SU-DHL-6 (cell line): ENCODE results near the gene NCF1.
A peak's percentile ranks its signal among the peaks of the same experiment; 100 is the strongest.
"Not testable (repeated sequence)": the region's sequence is repeated elsewhere in the genome, so short reads cannot be mapped to it uniquely, and the experiment has no call there.

Experiments used
- H2AFZ ChIP-seq: fragments of 200-600 bp; sonication (generic); 2 replicates; pipeline ENCODE4 v1.6.1; 2014; ENCODE audit warnings: low read depth, mild to moderate bottlenecking, moderate library complexity, mixed read lengths, antibody characterized with exemption, low read length; ENCODE audit not compliant: severe bottlenecking
- H3F3A ChIP-seq: fragments of 200-600 bp; shearing (Covaris generic); 2 replicates; pipeline ENCODE4 v1.6.0; 2016; ENCODE audit warnings: antibody characterized with exemption, mild to moderate bottlenecking; ENCODE audit not compliant: insufficient read depth
- H3K27ac ChIP-seq: fragments of 200-600 bp; sonication (generic); 2 replicates; pipeline ENCODE4 v1.5.1; 2016; ENCODE audit warnings: low read depth, mild to moderate bottlenecking, low read length, moderate library complexity, mixed read lengths
- H3K27me3 ChIP-seq: fragments of 200-600 bp; sonication (generic), shearing (Covaris generic); 2 replicates; pipeline ENCODE4 v1.6.0; 2014; ENCODE audit warnings: mild to moderate bottlenecking, low read length
- H3K36me3 ChIP-seq: fragments of 200-600 bp; sonication (generic); 2 replicates; pipeline ENCODE4 v1.6.1; 2014; ENCODE audit warnings: mild to moderate bottlenecking, low read length, mixed read lengths
- H3K4me2 ChIP-seq: fragments of 300-600, 200-600 bp; shearing (Covaris generic), sonication (generic); 2 replicates; pipeline ENCODE4 v1.6.0; 2014; ENCODE audit warnings: low read length, low read depth, mild to moderate bottlenecking; ENCODE audit not compliant: poor library complexity, severe bottlenecking
- H3K4me3 ChIP-seq: fragments of 200-600 bp; sonication (generic); 2 replicates; pipeline ENCODE4 v1.5.1; 2014; ENCODE audit warnings: antibody characterized with exemption, low read length, mild to moderate bottlenecking, mixed read lengths; ENCODE audit not compliant: insufficient read depth, poor library complexity, severe bottlenecking
- H3K79me2 ChIP-seq: fragments of 200-600 bp; sonication (generic); 2 replicates; pipeline ENCODE4 v1.6.1; 2014; ENCODE audit warnings: mild to moderate bottlenecking, low read length, moderate library complexity; ENCODE audit not compliant: insufficient read depth
- H3K9ac ChIP-seq: fragments of 200-600 bp; sonication (generic); 2 replicates; pipeline ENCODE4 v1.7.0; 2014; ENCODE audit warnings: mild to moderate bottlenecking, low read length
- H3K9me2 ChIP-seq: fragments of 200-600 bp; sonication (generic); replicated peaks from 2 replicates; pipeline ENCODE4 v1.6.1; 2014; ENCODE audit warnings: low read length; ENCODE audit not compliant: insufficient read depth
- H3K9me3 ChIP-seq: fragments of 200-600 bp; sonication (generic); 2 replicates; pipeline ENCODE4 v1.6.1; 2014; ENCODE audit warnings: low read length, mixed read lengths; ENCODE audit not compliant: insufficient read depth
- H4K20me1 ChIP-seq: fragments of 200-600 bp; sonication (generic); 2 replicates; pipeline ENCODE4 v1.6.1; 2014; ENCODE audit warnings: low read depth, mild to moderate bottlenecking, antibody characterized with exemption, low read length, moderate library complexity, mixed read lengths

Gene NCF1

DNA sequence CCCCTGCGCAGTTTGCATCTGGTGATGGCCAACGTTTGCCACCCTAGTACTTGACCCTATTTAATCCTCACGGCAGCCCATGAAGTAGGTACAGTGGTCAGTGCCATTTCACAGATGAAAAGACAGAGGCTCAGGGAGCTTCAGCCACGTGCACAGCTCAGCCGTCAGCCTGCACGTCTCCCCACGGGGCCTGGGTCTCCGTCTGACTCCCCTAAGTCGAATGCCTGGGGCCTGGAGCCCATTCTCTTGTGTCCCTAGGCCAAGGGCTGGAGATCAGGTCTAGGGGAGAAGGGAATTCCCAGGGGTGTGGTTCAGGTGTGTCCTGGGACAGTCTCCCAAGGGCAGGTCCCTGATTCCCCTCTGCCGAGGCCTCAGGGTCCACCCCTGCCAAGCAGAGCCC, 6.8 kb upstream of the NCF1 start:
- not testable (repeated sequence) for H3K79me2 ChIP-seq, H3K4me3 ChIP-seq, H3K4me2 ChIP-seq, H3K9ac ChIP-seq, H3K9me3 ChIP-seq, H2AFZ ChIP-seq, H4K20me1 ChIP-seq, H3K9me2 ChIP-seq, H3K36me3 ChIP-seq, H3K27me3 ChIP-seq, H3F3A ChIP-seq
- peak overlapping the region; percentile 78 for H3K27ac ChIP-seq

DNA sequence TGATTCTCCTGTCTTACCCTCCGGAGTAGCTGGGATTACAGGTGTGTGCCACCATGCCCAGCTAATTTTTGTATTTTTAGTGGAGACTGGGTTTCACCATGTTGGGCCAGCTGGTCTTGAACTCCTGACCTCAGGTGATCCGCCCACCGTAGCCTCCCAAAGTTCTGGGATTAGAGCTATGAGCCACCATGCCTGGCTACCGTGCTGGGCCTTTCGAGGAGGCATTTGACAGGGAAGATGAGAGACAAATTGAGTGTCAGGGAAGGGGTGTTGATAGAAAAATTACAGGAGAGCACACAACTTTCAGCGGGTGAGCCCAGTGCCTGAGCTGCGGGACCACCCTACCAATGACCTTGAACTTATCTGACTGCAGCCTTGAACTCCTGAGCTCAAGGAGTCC, 3.7 kb upstream of the NCF1 start:
- not testable (repeated sequence) for H2AFZ ChIP-seq, H3K9ac ChIP-seq, H3K36me3 ChIP-seq, H4K20me1 ChIP-seq, H3F3A ChIP-seq, H3K4me2 ChIP-seq, H3K9me2 ChIP-seq, H3K79me2 ChIP-seq, H3K27me3 ChIP-seq, H3K9me3 ChIP-seq, H3K27ac ChIP-seq, H3K4me3 ChIP-seq

DNA sequence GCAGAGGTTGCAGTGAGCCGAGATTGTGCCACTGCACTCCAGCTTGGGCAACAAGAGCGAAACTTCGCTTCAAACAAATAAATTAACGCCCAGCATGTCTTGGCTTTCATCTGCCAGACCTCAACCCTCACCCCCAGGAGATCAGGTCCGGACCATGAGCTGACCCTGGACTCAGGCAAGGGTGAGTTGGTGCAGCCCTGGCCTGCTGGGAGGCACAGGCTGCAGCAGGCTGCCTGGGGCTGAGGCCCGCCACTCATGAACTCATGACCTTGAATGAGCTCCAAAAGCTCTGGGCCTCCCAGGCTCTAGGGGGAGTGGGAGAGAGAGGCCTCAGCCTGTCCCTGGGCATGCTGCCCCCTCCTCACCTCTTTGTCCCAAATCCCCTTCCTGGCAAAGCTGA, 1.7 kb upstream of the NCF1 start:
- not testable (repeated sequence) for H3F3A ChIP-seq, H3K9ac ChIP-seq, H3K9me3 ChIP-seq, H3K36me3 ChIP-seq, H3K27me3 ChIP-seq, H4K20me1 ChIP-seq, H3K4me3 ChIP-seq, H3K9me2 ChIP-seq, H3K79me2 ChIP-seq, H3K27ac ChIP-seq, H3K4me2 ChIP-seq, H2AFZ ChIP-seq

DNA sequence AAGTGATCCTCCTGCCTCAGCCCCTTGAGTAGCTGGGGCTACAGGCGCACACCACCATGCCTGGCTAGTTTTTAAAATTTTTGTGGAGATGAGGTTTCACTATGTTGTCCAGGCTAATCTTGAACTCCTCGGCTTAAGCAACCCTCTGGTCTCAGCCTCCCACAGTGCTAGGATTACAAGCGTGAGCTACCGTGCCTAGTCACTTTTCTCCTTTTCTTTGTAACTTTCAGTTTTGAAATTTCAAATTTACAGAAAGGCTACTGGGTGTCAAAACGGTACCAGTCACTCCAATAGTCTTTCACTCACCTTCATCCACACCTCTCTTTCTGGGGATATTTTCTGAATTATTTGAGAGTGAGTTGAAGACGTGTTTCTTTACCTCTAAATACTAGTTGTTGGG, 1.3 kb downstream of the NCF1 start:
- H3K27ac ChIP-seq, H3K9me2 ChIP-seq, H3F3A ChIP-seq, H3K9me3 ChIP-seq, H4K20me1 ChIP-seq, H3K4me2 ChIP-seq, H3K36me3 ChIP-seq, H3K9ac ChIP-seq, H2AFZ ChIP-seq, H3K4me3 ChIP-seq, H3K79me2 ChIP-seq, H3K27me3 ChIP-seq: not testable (repeated sequence)

DNA sequence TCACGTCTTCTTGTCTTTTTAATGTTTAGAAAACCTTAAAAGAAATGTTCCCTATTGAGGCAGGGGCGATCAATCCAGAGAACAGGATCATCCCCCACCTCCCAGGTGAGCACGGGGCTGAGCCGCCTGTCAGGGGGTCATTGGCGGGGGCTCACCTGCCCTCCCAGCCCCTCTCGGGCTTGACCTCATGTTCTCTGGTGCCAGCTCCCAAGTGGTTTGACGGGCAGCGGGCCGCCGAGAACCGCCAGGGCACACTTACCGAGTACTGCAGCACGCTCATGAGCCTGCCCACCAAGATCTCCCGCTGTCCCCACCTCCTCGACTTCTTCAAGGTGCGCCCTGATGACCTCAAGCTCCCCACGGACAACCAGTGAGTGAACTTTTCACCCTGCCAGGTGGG, 5.2 kb downstream of the NCF1 start:
- H3K27ac ChIP-seq, H3K9me2 ChIP-seq, H3F3A ChIP-seq, H3K9ac ChIP-seq, H3K4me2 ChIP-seq, H3K27me3 ChIP-seq, H3K79me2 ChIP-seq, H4K20me1 ChIP-seq, H3K36me3 ChIP-seq, H3K4me3 ChIP-seq, H3K9me3 ChIP-seq, H2AFZ ChIP-seq: not testable (repeated sequence)

DNA sequence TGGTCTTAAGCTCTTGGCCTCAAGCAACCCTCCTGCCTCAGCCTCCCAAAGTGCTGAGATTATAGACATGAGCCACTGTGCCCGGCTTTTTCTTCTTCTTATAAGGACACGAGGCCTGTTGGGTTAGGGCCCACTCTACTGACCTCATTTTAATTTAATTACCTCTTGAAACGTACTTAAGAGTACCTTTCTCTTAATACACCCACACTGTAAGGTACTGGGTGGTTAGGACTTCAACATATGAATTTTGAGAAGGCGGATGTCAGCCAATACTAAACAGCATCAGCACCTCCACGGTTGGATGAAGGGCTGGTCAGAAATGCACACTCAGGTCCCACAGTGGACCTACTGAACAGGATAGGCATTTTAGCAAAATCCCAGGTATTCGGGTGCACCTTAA, 7.9 kb downstream of the NCF1 start:
- H3K4me3 ChIP-seq, H3K27me3 ChIP-seq, H3K27ac ChIP-seq, H3K9me2 ChIP-seq, H3K9me3 ChIP-seq, H3K79me2 ChIP-seq, H2AFZ ChIP-seq, H4K20me1 ChIP-seq, H3K4me2 ChIP-seq, H3K9ac ChIP-seq, H3K36me3 ChIP-seq, H3F3A ChIP-seq: not testable (repeated sequence)

DNA sequence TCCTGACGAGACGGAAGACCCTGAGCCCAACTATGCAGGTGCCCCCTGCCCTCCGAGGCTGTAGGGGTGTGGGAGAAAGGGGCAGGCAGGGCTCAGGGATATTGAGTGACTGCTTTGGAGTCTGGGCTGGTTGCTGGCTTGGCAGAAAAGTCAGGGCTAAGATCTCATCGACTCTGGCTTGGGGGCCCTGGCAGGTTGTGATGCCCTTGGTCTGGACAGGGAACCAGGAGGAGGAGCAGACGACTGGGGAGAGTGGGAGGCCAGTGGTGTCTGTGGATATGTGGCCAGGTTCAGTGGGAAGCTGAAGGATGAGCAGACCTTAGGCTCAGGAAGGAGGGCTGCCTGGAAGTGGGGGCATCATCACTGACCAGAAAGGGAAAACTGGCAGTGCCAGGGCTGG, 9.8 kb downstream of the NCF1 start:
- H3K9me2 ChIP-seq, H3K4me2 ChIP-seq, H4K20me1 ChIP-seq, H3K9me3 ChIP-seq, H3K9ac ChIP-seq, H3F3A ChIP-seq, H3K36me3 ChIP-seq, H3K27ac ChIP-seq, H3K79me2 ChIP-seq, H3K27me3 ChIP-seq, H2AFZ ChIP-seq, H3K4me3 ChIP-seq: not testable (repeated sequence)

DNA sequence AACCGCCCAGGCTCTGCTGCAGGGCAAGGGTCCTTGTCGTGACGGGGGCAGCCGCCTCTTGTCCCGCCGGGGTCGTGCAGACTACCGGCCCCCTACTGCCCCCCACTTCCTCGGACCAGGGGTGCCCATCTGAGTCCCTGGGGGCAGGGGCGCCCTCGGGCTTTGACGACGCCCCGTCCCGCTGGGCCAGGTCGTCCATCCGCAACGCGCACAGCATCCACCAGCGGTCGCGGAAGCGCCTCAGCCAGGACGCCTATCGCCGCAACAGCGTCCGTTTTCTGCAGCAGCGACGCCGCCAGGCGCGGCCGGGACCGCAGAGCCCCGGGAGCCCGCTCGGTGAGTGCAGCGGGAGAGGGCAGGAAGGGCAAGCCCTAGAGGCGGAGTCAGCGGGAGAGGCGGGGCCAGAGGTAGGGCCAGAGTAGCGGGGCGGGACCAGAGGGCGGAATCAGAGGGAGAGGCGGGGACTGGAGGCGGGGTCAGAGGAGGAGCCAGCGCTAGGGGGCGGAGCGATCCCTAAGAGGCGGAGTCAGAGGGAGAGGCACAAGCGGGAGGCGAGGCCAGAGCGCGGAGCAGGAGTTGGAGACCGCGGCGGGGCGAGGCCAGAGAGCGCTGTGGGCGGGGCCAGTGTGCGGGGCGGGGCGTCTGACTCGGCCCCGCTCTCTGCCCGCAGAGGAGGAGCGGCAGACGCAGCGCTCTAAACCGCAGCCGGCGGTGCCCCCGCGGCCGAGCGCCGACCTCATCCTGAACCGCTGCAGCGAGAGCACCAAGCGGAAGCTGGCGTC, 14.7 kb downstream of the NCF1 start:
- H3K9me3 ChIP-seq, H2AFZ ChIP-seq, H3K36me3 ChIP-seq, H3K9me2 ChIP-seq, H3K4me2 ChIP-seq, H3K27ac ChIP-seq, H3K4me3 ChIP-seq, H3K27me3 ChIP-seq, H3F3A ChIP-seq, H3K79me2 ChIP-seq, H4K20me1 ChIP-seq: not testable (repeated sequence)
- H3K9ac ChIP-seq: 0 out of 2 replicates have a peak overlapping the region, but pooled peaks have one; percentile 13
